H1 (cell line): ENCODE results near the gene ACTR3C.

Source experiments
- CEBPB ChIP-seq: IDR thresholded peaks from 2 replicates; pipeline ENCODE4 v1.6.1; 2012; ENCODE audit warnings: low read depth, low read length
- CHD2 ChIP-seq: IDR thresholded peaks from 2 replicates; pipeline ENCODE4 v1.6.1; 2012; ENCODE audit warnings: low read length, improper control_type of control experiment
- FOSL1 ChIP-seq: IDR thresholded peaks from 2 replicates; pipeline ENCODE4 v1.6.1; 2011; ENCODE audit warnings: mild to moderate bottlenecking, low read depth, low read length, moderate library complexity; ENCODE audit not compliant: insufficient read depth
- GABPA ChIP-seq: IDR thresholded peaks from 2 replicates; pipeline ENCODE4 v1.6.1; 2011; ENCODE audit warnings: mild to moderate bottlenecking, low read length, moderate library complexity, borderline replicate concordance; ENCODE audit not compliant: insufficient read depth
- MAFK ChIP-seq: IDR thresholded peaks from 2 replicates; pipeline ENCODE4 v1.6.1; 2012; ENCODE audit warnings: low read depth, mild to moderate bottlenecking, improper control_type of control experiment, low read length
- PHF8 ChIP-seq: fragments of 200-600 bp; sonication (generic); conservative IDR thresholded peaks from 2 replicates; pipeline ENCODE4 v1.7.1; 2012; ENCODE audit warnings: low read depth, mild to moderate bottlenecking, inconsistent platforms, low read length, moderate library complexity
- POLR2A ChIP-seq, 2 experiments: IDR thresholded peaks; 1 replicate in 1 of 2; 2 replicates in 1 of 2; pipeline ENCODE4 v1.6.1; 2011; ENCODE audit warnings: low read depth in 2 of 2, low read length in 2 of 2, mild to moderate bottlenecking in 2 of 2; ENCODE audit errors: control extremely low read depth in 1 of 2
- POLR2AphosphoS5 ChIP-seq: IDR thresholded peaks from 2 replicates; pipeline ENCODE4 v1.6.1; 2011; ENCODE audit warnings: low read depth, low read length
- SP2 ChIP-seq: IDR thresholded peaks from 2 replicates; pipeline ENCODE4 v1.6.1; 2012; ENCODE audit warnings: mild to moderate bottlenecking, low read length, inconsistent platforms
- TAF1 ChIP-seq: IDR thresholded peaks from 2 replicates; pipeline ENCODE4 v1.6.1; 2011; ENCODE audit warnings: mild to moderate bottlenecking, low read depth, low read length
- TF ChIP-seq, protein P1 (sequence below), 3 experiments: IDR thresholded peaks; 1 replicate in 2 of 3; 2 replicates in 1 of 3; pipeline versions ENCODE4 v1.5.1 to v1.6.1; 2011; ENCODE audit warnings: low read length in 3 of 3, mild to moderate bottlenecking in 3 of 3, inconsistent platforms in 2 of 3, low read depth in 1 of 3, moderate library complexity in 1 of 3; ENCODE audit not compliant: insufficient read depth in 1 of 3; ENCODE audit errors: control extremely low read depth in 1 of 3

DNA sequence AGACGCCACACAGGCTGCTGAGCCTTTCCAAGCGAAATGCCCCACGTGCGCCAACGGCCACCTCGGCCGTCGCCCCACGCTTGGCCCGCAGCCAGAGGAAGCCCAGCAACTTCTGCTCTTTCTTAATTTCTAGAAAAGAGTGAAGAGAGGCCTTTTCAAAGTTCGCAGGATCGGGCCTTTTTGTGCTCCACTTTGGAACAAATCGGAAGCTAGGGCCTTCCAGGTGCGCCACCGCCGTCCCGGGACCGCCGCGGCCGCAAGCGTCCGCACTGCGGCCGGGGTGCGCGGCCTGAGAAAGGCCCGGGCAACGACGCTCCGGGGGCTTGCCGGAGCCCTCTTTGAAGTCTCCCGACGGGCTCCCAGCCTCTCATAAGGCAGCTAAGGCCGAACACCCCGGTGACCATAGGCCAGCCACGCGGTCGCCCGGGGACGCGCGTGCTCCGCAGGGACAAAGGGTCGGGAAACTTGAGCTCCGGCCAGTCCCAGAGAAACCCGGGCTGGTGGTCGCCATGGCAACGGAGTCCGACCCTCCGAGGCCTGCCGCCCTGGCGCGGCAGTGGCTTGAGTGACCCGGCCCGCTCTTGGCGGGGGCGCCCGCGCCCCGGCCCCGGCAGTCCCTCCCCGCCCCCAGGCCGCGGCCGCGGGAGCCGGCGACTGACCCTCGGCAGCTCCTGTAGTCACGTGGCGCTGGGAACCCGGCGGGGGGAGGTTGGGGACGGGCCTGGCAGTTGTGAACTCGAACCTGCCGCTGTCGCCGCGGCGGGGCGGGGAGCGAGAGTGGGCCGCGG lies 44.9 kb upstream of the ACTR3C start, which contains the start of gene REPIN1:
- TF ChIP-seq SP2 (no peak), GABPA (no peak), MAFK (no peak), CHD2 (0 out of 2 replicates have a peak, but pooled peaks have one; percentile 26), FOSL1 (no peak), CEBPB (no peak), POLR2A (IDR thresholded peaks at IDR 0.05; ENCODE audit: control extremely low read depth in 1 of 2, low read depth in 2 of 2, low read length in 2 of 2) (peak in 1 of 2 experiments; percentile 41; a peak in 2 of 3 replicates), PHF8 (peak; percentile 28), POLR2AphosphoS5 (peak; percentile 66), TAF1 (no peak; the same call in none of the 2 replicates)
- TF ChIP-seq, protein P1, sequence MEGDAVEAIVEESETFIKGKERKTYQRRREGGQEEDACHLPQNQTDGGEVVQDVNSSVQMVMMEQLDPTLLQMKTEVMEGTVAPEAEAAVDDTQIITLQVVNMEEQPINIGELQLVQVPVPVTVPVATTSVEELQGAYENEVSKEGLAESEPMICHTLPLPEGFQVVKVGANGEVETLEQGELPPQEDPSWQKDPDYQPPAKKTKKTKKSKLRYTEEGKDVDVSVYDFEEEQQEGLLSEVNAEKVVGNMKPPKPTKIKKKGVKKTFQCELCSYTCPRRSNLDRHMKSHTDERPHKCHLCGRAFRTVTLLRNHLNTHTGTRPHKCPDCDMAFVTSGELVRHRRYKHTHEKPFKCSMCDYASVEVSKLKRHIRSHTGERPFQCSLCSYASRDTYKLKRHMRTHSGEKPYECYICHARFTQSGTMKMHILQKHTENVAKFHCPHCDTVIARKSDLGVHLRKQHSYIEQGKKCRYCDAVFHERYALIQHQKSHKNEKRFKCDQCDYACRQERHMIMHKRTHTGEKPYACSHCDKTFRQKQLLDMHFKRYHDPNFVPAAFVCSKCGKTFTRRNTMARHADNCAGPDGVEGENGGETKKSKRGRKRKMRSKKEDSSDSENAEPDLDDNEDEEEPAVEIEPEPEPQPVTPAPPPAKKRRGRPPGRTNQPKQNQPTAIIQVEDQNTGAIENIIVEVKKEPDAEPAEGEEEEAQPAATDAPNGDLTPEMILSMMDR (IDR thresholded peaks at IDR 0.05; ENCODE audit: control extremely low read depth in 1 of 3, insufficient read depth in 1 of 3, low read depth in 1 of 3, low read length in 3 of 3): no peak
